GM19023 (cell line): ENCODE data around the gene TGFB2.

Experiments
- ATAC-seq: cut with Tn5 transposase; IDR thresholded peaks from one replicate; pipeline ENCODE4 v1.9.1; 2021; ENCODE audit warnings: mild to moderate bottlenecking, moderate library complexity; ENCODE audit not compliant: unreplicated experiment

The TGFB2 gene

GRCh38 chr1:218357893-218358232 lies 12.7 kb downstream of the TGFB2 start:
- no peak for ATAC-seq

- ATAC-seq, result no peak
These were observed 16.3 kb downstream of the TGFB2 start for GRCh38 chr1:218361298-218362065.

- ATAC-seq, result no peak
These were observed 17.4 kb downstream of the TGFB2 start for GRCh38 chr1:218362418-218363076.

- no peak for ATAC-seq
These were observed 18.0 kb downstream of the TGFB2 start for GRCh38 chr1:218363141-218363540.

GRCh38 chr1:218364028-218364710 lies 19.0 kb downstream of the TGFB2 start:
- ATAC-seq, result no peak

- ATAC-seq, result no peak
These were observed 20.3 kb downstream of the TGFB2 start for GRCh38 chr1:218365226-218365999.

- no peak for ATAC-seq
These were observed 21.4 kb downstream of the TGFB2 start for GRCh38 chr1:218366322-218367052.

- ATAC-seq, result no peak
These were observed 22.0 kb downstream of the TGFB2 start for GRCh38 chr1:218367118-218367517.

- ATAC-seq, result no peak
These were observed 23.6 kb downstream of the TGFB2 start for GRCh38 chr1:218368686-218369085.

- no peak for ATAC-seq
These were observed 24.8 kb downstream of the TGFB2 start for GRCh38 chr1:218369688-218370511.

GRCh38 chr1:218371927-218372672 lies 27.0 kb downstream of the TGFB2 start:
- ATAC-seq, result no peak

- ATAC-seq, result no peak
These were observed 29.5 kb downstream of the TGFB2 start for GRCh38 chr1:218374401-218375353.

GRCh38 chr1:218376722-218377121 lies 31.6 kb downstream of the TGFB2 start:
- ATAC-seq, result peak; percentile 20

- peak; percentile 61 for ATAC-seq
These were observed 32.1 kb downstream of the TGFB2 start for GRCh38 chr1:218377143-218377660.

GRCh38 chr1:218380125-218380977 lies 35.2 kb downstream of the TGFB2 start:
- no peak for ATAC-seq

GRCh38 chr1:218382261-218382660 lies 37.1 kb downstream of the TGFB2 start:
- ATAC-seq, result no peak

GRCh38 chr1:218383051-218383450 lies 37.9 kb downstream of the TGFB2 start:
- ATAC-seq, result no peak
